Left cardiac atrium (tissue), 4 donors: Measurements from ENCODE around the gene CCDC15. TPM values are rescaled to one million over a fixed set of nuclear protein-coding genes. Genes with fewer than 3 reads are reported as not detected.

Source experiments
- ATAC-seq, 2 donors: fragments of 200-7000 bp; cut with Tn5 transposase; one replicate each; pipeline ENCODE4 v1.9.1; 2020; ENCODE audit warnings: mild to moderate bottlenecking in 2 of 2, moderate library complexity in 2 of 2
- DNase-seq: peaks from one replicate; pipeline ENCODE4 v3.0.0-alpha.2; 2020
- intact Hi-C, 2 donors: fragments of 100-400 bp; cut with DNase I; formaldehyde crosslinking; loops; one replicate each; pipeline versions ENCODE4 v1.14.1 to v1.15.1; 2022 to 2023
- long read RNA-seq: library from polyadenylated mRNA; unstranded; transcript quantifications from one replicate; pipeline ENCODE4 v2.0.0, GENCODE V29; 2021
- total RNA-seq, 2 donors: library from RNA; stranded (reverse); fragmentation: NEBNext Ultra II Directional; extraction: Animal tissue kit (Norgen Biotek cat#: 25700); gene quantifications; one replicate each; pipeline ENCODE4 v1.2.1, GENCODE V29; 2021
- donor health status: DM: no; HTN: yes; CAD: no.
- donor health status: DM: no; HTN: yes; CAD: no; lungs with severe emphysema.
- donor health status: DM: yes; HTN: yes; CAD: no.
- donor health status: Dilated cardiomyopathy.

CCDC15 gene
- under 1 TPM; 0.31 to 0.82 TPM for total RNA-seq
- long read RNA-seq, result 0 reads

GRCh38 chr11:124953753-124954589 lies at the start of gene CCDC15:
Gene CCDC15 (plus strand): TSS chr11:124954202. CDS start chr11:124954733, 531 bp downstream.
- DNase-seq (peak; percentile 99), ATAC-seq (peak; percentile 100)
- intact Hi-C loops, result loop anchor here in 1 of 2 donors (5.0 to 10.0 kb wide), 2 partner anchors 77 to 921 kb away; no protein-coding TSS in a partner anchor

- intact Hi-C loops, result no loop called here
- no peak for ATAC-seq
Measured at GRCh38 chr11:124915541-124916369, 38.2 kb upstream of the CCDC15 start.

GRCh38 chr11:124916370-124916710 lies 37.7 kb upstream of the CCDC15 start:
- intact Hi-C loops, result no loop called here
- no peak for DNase-seq
- ATAC-seq, result no peak

More at GRCh38 chr11:124915541-124916369, 38.2 kb upstream of the CCDC15 start:
- no peak for DNase-seq

GRCh38 chr11:124917115-124917637 lies 36.8 kb upstream of the CCDC15 start:
- no peak for DNase-seq
- intact Hi-C loops, result no loop called here
- ATAC-seq, result no peak

GRCh38 chr11:124918950-124919349 lies 35.1 kb upstream of the CCDC15 start, which contains the start of gene HEPN1:
Gene HEPN1 (plus strand): TSS chr11:124919250.
- DNase-seq (no peak), ATAC-seq (no peak)
- intact Hi-C loops, result no loop called here

- ATAC-seq (no peak), DNase-seq (no peak)
- intact Hi-C loops, result no loop called here
Measured at GRCh38 chr11:124919898-124920297, 34.1 kb upstream of the CCDC15 start.

- intact Hi-C loops, result no loop called here
- ATAC-seq (no peak), DNase-seq (no peak)
Measured at GRCh38 chr11:124920356-124920755, 33.6 kb upstream of the CCDC15 start.

GRCh38 chr11:124920870-124921609 lies 33.0 kb upstream of the CCDC15 start:
- peak; percentile 89 for DNase-seq
- ATAC-seq, result peak; percentile 79 to 86
- intact Hi-C loops, result no loop called here

GRCh38 chr11:124922831-124923230 lies 31.2 kb upstream of the CCDC15 start:
- intact Hi-C loops, result no loop called here
- DNase-seq (no peak), ATAC-seq (no peak)

GRCh38 chr11:124923296-124923695 lies 30.7 kb upstream of the CCDC15 start:
- no peak for ATAC-seq
- intact Hi-C loops, result no loop called here
- no peak for DNase-seq

- no peak for DNase-seq
Measured at GRCh38 chr11:124928942-124929665, 24.9 kb upstream of the CCDC15 start.

GRCh38 chr11:124930799-124931198 lies 23.2 kb upstream of the CCDC15 start:
- DNase-seq, result no peak
- ATAC-seq, result no peak
- intact Hi-C loops, result no loop called here

More at GRCh38 chr11:124928942-124929665, 24.9 kb upstream of the CCDC15 start:
- intact Hi-C loops, result no loop called here
- ATAC-seq, result peak in 1 of 2 donors; percentile 83

- ATAC-seq (peak; percentile 41 to 89), DNase-seq (no peak)
- intact Hi-C loops, result no loop called here
Measured at GRCh38 chr11:124934862-124935547, 19.0 kb upstream of the CCDC15 start.

- ATAC-seq, result peak in 1 of 2 donors; percentile 74
- no peak for DNase-seq
- intact Hi-C loops, result no loop called here
Measured at GRCh38 chr11:124935548-124936514, 18.2 kb upstream of the CCDC15 start, which contains the start of gene HEPACAM. Gene HEPACAM (minus strand): TSS chr11:124936047. CDS start chr11:124936006, 41 bp downstream.

- no peak for ATAC-seq
- intact Hi-C loops, result no loop called here
Measured at GRCh38 chr11:124937336-124937935, 16.6 kb upstream of the CCDC15 start.

GRCh38 chr11:124938206-124938765 lies 15.7 kb upstream of the CCDC15 start:
- intact Hi-C loops, result no loop called here
- ATAC-seq (no peak), DNase-seq (no peak)

More at GRCh38 chr11:124937336-124937935, 16.6 kb upstream of the CCDC15 start:
- no peak for DNase-seq
